DND-41 (cell line): ENCODE measurements around the gene SNRNP40.
A peak's percentile ranks its signal among the peaks of the same experiment; 100 is the strongest.

ENCODE experiments used
- ATAC-seq: fragments of 200-7000 bp; cut with Tn5 transposase; 3 replicates; pipeline ENCODE4 v1.9.1; 2021; ENCODE audit warnings: low read depth; ENCODE audit not compliant: insufficient read depth
- DNase-seq: peaks from one replicate; pipeline ENCODE4 v3.0.0-alpha.2; 2020
- H2AFZ ChIP-seq: 2 replicates; pipeline ENCODE4 v1.6.0; 2012; ENCODE audit warnings: low read depth, low read length
- H3K27ac ChIP-seq: 2 replicates; pipeline ENCODE4 v1.5.1; 2012; ENCODE audit warnings: low read length, inconsistent platforms
- H3K27me3 ChIP-seq: fragments of 200-600 bp; sonication (generic); 2 replicates; pipeline ENCODE4 v1.6.0; 2012; ENCODE audit warnings: low read length, mild to moderate bottlenecking, inconsistent platforms; ENCODE audit not compliant: insufficient read depth, poor library complexity
- H3K36me3 ChIP-seq: 2 replicates; pipeline ENCODE4 v1.5.1; 2012; ENCODE audit warnings: low read length, inconsistent platforms; ENCODE audit not compliant: insufficient read depth
- H3K4me1 ChIP-seq: 2 replicates; pipeline ENCODE4 v1.5.1; 2012; ENCODE audit warnings: mild to moderate bottlenecking, low read length; ENCODE audit not compliant: insufficient read depth
- H3K4me2 ChIP-seq: 2 replicates; pipeline ENCODE4 v1.6.0; 2012; ENCODE audit warnings: mild to moderate bottlenecking, moderate library complexity, low read length, inconsistent platforms; ENCODE audit not compliant: insufficient read depth
- H3K4me3 ChIP-seq, 2 experiments: fragments of 200-600 bp in 1 of 2; shearing (Covaris generic) in 1 of 2; 2 replicates each; pipeline ENCODE4 v1.5.1; 2012 to 2016; ENCODE audit warnings: inconsistent platforms in 2 of 2, low read length in 2 of 2, mild to moderate bottlenecking in 2 of 2, low read depth in 1 of 2, moderate library complexity in 1 of 2
- H3K79me2 ChIP-seq: 2 replicates; pipeline ENCODE4 v1.6.0; 2012; ENCODE audit warnings: low read length, inconsistent platforms; ENCODE audit not compliant: insufficient read depth
- H3K9ac ChIP-seq: 2 replicates; pipeline ENCODE4 v1.6.0; 2012; ENCODE audit warnings: low read depth, mild to moderate bottlenecking, inconsistent platforms, low read length, moderate library complexity
- H3K9me3 ChIP-seq: 2 replicates; pipeline ENCODE4 v1.5.1; 2012; ENCODE audit warnings: low read length, moderate library complexity, mild to moderate bottlenecking, inconsistent platforms; ENCODE audit not compliant: insufficient read depth, severe bottlenecking
- H4K20me1 ChIP-seq: 2 replicates; pipeline ENCODE4 v1.6.0; 2012; ENCODE audit warnings: low read length; ENCODE audit not compliant: insufficient read depth
- EZH2 ChIP-seq: IDR thresholded peaks from 3 replicates; pipeline ENCODE4 v1.6.1; 2012; ENCODE audit warnings: borderline replicate concordance, low read depth, mild to moderate bottlenecking, moderate library complexity, low read length, inconsistent platforms; ENCODE audit not compliant: severe bottlenecking
- TF ChIP-seq, protein P1 (sequence below): IDR thresholded peaks from 2 replicates; pipeline ENCODE4 v1.5.1; 2012; ENCODE audit warnings: borderline replicate concordance, low read length, moderate library complexity, mild to moderate bottlenecking; ENCODE audit not compliant: poor library complexity, severe bottlenecking; ENCODE audit errors: extremely low read depth

SNRNP40 gene

DNA sequence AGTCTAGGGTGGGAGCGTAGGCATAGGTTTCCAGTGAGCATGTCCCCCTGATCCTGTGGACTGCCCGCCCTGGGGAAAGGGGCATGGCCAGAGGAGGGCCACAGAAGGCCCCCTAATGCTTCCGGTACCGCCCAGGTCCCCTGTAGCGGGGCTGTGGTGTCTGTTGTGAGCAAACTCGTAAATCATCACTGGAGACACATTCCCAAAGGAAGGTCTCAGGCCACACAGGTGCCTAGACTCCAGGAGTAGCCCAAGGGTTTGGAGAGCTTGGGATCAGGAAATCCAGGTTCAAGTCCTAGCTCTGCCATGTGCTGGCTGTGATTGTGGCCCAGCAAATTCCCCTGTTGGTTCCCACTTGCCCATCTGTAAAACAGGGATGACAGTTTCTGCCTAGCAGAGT, 77.1 kb downstream of the SNRNP40 start:
- Histone ChIP-seq H4K20me1 (no peaks in the 10 kb centered on the region), H3K9ac (no peak overlapping the region), H3K4me2 (no peak overlapping the region), H3K27ac (no peak overlapping the region), H3K27me3 (no peaks in the 10 kb centered on the region), H3K79me2 (no peaks in the 10 kb centered on the region), H3K4me3 (no peak overlapping the region), H3K36me3 (no peaks in the 10 kb centered on the region), H2AFZ (no peak overlapping the region), H3K4me1 (no peaks in the 10 kb centered on the region; the same call in 1 of the 2 replicates), H3K9me3 (no peaks in the 10 kb centered on the region)
- ATAC-seq (no peak), DNase-seq (no peak)
- TF ChIP-seq EZH2, result no peak
- TF ChIP-seq, protein P1, sequence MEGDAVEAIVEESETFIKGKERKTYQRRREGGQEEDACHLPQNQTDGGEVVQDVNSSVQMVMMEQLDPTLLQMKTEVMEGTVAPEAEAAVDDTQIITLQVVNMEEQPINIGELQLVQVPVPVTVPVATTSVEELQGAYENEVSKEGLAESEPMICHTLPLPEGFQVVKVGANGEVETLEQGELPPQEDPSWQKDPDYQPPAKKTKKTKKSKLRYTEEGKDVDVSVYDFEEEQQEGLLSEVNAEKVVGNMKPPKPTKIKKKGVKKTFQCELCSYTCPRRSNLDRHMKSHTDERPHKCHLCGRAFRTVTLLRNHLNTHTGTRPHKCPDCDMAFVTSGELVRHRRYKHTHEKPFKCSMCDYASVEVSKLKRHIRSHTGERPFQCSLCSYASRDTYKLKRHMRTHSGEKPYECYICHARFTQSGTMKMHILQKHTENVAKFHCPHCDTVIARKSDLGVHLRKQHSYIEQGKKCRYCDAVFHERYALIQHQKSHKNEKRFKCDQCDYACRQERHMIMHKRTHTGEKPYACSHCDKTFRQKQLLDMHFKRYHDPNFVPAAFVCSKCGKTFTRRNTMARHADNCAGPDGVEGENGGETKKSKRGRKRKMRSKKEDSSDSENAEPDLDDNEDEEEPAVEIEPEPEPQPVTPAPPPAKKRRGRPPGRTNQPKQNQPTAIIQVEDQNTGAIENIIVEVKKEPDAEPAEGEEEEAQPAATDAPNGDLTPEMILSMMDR, result no peak

GRCh38 chr1:31218705-31219104, 77.9 kb downstream of the SNRNP40 start:
- H3K27me3 ChIP-seq, result no peaks in the 10 kb centered on the region
- no peak overlapping the region for H3K9ac ChIP-seq
- no peaks in the 10 kb centered on the region for H3K79me2 ChIP-seq
- no peaks in the 10 kb centered on the region; the same call in 1 of the 2 replicates for H3K4me1 ChIP-seq
- H3K27ac ChIP-seq, result no peak overlapping the region
- no peaks in the 10 kb centered on the region for H3K36me3 ChIP-seq
- H2AFZ ChIP-seq, result no peak overlapping the region
- no peak for DNase-seq
- ATAC-seq, result no peak
- H3K4me3 ChIP-seq, result no peak overlapping the region
- H4K20me1 ChIP-seq, result no peaks in the 10 kb centered on the region
- no peak overlapping the region for H3K4me2 ChIP-seq
- H3K9me3 ChIP-seq, result no peaks in the 10 kb centered on the region
- TF ChIP-seq, protein P1, result no peak
- no peak for TF ChIP-seq EZH2

GRCh38 chr1:31216016-31216415, 80.6 kb downstream of the SNRNP40 start:
- TF ChIP-seq, protein P1, result no peak
- H2AFZ ChIP-seq, result no peak overlapping the region
- H3K4me2 ChIP-seq, result no peak overlapping the region
- H3K4me3 ChIP-seq, result no peak overlapping the region
- no peaks in the 10 kb centered on the region for H3K36me3 ChIP-seq
- no peaks in the 10 kb centered on the region for H4K20me1 ChIP-seq
- H3K79me2 ChIP-seq, result no peaks in the 10 kb centered on the region
- no peak overlapping the region for H3K9ac ChIP-seq
- ATAC-seq (no peak), DNase-seq (no peak)
- H3K9me3 ChIP-seq, result no peaks in the 10 kb centered on the region
- H3K4me1 ChIP-seq, result no peaks in the 10 kb centered on the region; the same call in 1 of the 2 replicates
- no peaks in the 10 kb centered on the region for H3K27me3 ChIP-seq
- H3K27ac ChIP-seq, result no peak overlapping the region

DNA sequence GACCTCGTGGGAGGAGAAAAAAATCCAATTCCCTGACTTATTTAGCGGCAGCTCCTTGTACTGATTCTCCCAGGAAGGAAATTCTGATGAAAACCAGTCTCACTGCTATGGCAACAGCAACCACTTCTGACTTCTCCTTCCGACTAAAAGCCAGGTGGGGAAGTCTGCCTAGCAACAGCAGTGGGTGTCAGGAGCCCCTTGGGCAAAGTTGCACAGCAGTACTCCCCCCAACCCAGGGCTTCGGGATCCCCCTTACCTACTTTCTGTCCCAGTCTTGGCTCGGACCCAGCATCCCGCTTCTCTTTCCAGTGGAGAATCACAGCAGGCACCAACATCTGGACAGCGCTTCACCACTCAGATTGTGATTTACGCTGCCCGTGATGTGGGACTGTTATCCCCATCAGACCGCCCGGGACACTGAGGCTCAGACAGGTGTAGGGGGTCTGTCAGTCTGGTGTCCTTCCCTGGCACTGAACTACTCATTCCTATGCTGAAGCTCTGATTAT, 81.5 kb downstream of the SNRNP40 start:
- Histone ChIP-seq H3K27ac (no peak overlapping the region), H3K4me1 (no peaks in the 10 kb centered on the region)
- TF ChIP-seq, protein P1, result peak; percentile 1
- TF ChIP-seq EZH2, result no peak

More for the DNA sequence above, 81.5 kb downstream of the SNRNP40 start:
- Histone ChIP-seq H3K9ac (no peak overlapping the region), H3K4me3 (no peak overlapping the region), H3K27me3 (no peaks in the 10 kb centered on the region), H3K4me2 (no peak overlapping the region), H3K79me2 (no peaks in the 10 kb centered on the region), H3K36me3 (no peaks in the 10 kb centered on the region), H3K9me3 (no peaks in the 10 kb centered on the region), H2AFZ (no peak overlapping the region), H4K20me1 (no peaks in the 10 kb centered on the region)
- DNase-seq (no peak), ATAC-seq (no peak)
